IMR-90 (cell line): Measurements from ENCODE around the gene CSNK2A1. TPM values are rescaled to one million over a fixed set of nuclear protein-coding genes. Genes with fewer than 3 reads are reported as not detected.

Source experiments
- ATAC-seq: fragments of 200-7000 bp; cut with Tn5 transposase; 2 replicates; pipeline ENCODE4 v1.9.1; 2020; ENCODE audit warnings: low read depth, mild to moderate bottlenecking, moderate library complexity
- BruUV-seq: library from RNA; stranded (reverse); fragments of 400-500 nt; replicated peaks from 2 replicates; lab custom pipeline; 2021; lab: Mats Ljungman, UMichigan
- CTCF ChIA-PET: fragments of 300-600 bp; formaldehyde crosslinking; extraction: SDS; loops from one replicate; lab custom pipeline; 2021; ENCODE audit warnings: antibody characterized with exemption; lab: Yijun Ruan, JAX
- POLR2A ChIA-PET: fragments of 300-600 bp; sonication (Branson Sonifier 250); formaldehyde crosslinking; loops from one replicate; lab custom pipeline; 2022; ENCODE audit warnings: antibody characterized with exemption; ENCODE audit not compliant: unreplicated experiment; lab: Charles Lee
- DNase-seq: peaks from one replicate; pipeline ENCODE4 v3.0.0; 2013
- H2AFZ ChIP-seq: replicated peaks from 2 replicates; pipeline ENCODE3; 2013; ENCODE audit warnings: low read length, mild to moderate bottlenecking; ENCODE audit not compliant: poor library complexity
- H2AK5ac ChIP-seq: 2 replicates; pipeline ENCODE4 v1.6.1; 2013; ENCODE audit warnings: low read depth, low read length, inconsistent platforms
- H2AK9ac ChIP-seq: replicated peaks from 2 replicates; pipeline ENCODE3; 2013; ENCODE audit warnings: mild to moderate bottlenecking, low read depth, low read length, moderate library complexity; ENCODE audit not compliant: poor library complexity
- H2BK120ac ChIP-seq: 2 replicates; pipeline ENCODE4 v1.6.1; 2013; ENCODE audit warnings: low read depth, low read length, inconsistent platforms
- H2BK15ac ChIP-seq: 3 replicates; pipeline ENCODE4 v1.6.1; 2013; ENCODE audit warnings: low read depth, low read length, inconsistent platforms
- H2BK20ac ChIP-seq: 2 replicates; pipeline ENCODE4 v1.6.1; 2013; ENCODE audit warnings: low read depth, mild to moderate bottlenecking, inconsistent platforms, low read length, moderate library complexity
- H2BK5ac ChIP-seq: 2 replicates; pipeline ENCODE4 v1.6.1; 2013; ENCODE audit warnings: mild to moderate bottlenecking, low read depth, low read length, inconsistent platforms; ENCODE audit not compliant: poor library complexity, severe bottlenecking
- H3K14ac ChIP-seq: replicated peaks from 2 replicates; pipeline ENCODE4 v1.6.1; 2013; ENCODE audit warnings: low read depth, low read length, inconsistent platforms
- H3K18ac ChIP-seq: 2 replicates; pipeline ENCODE4 v1.6.1; 2013; ENCODE audit warnings: low read depth, low read length, control low read depth
- H3K23ac ChIP-seq: 2 replicates; pipeline ENCODE4 v1.6.1; 2013; ENCODE audit warnings: low read depth, low read length, inconsistent platforms
- H3K27ac ChIP-seq: 2 replicates; pipeline ENCODE4 v1.5.1; 2013; ENCODE audit warnings: mild to moderate bottlenecking, control low read depth, low read length; ENCODE audit not compliant: insufficient read depth
- H3K27me3 ChIP-seq: 2 replicates; pipeline ENCODE4 v1.6.1; 2013; ENCODE audit warnings: low read length; ENCODE audit not compliant: control insufficient read depth, insufficient read depth
- H3K36me3 ChIP-seq: 2 replicates; pipeline ENCODE4 v1.6.1; 2013; ENCODE audit warnings: low read length, mixed read lengths; ENCODE audit not compliant: control insufficient read depth, insufficient read depth
- H3K4ac ChIP-seq: 2 replicates; pipeline ENCODE4 v1.6.1; 2013; ENCODE audit warnings: low read depth, low read length, inconsistent platforms
- H3K4me1 ChIP-seq: 2 replicates; pipeline ENCODE4 v1.6.1; 2013; ENCODE audit warnings: low read length, mixed read lengths; ENCODE audit not compliant: control insufficient read depth, insufficient read depth
- H3K4me2 ChIP-seq: 2 replicates; pipeline ENCODE4 v1.6.1; 2013; ENCODE audit warnings: low read depth, mild to moderate bottlenecking, control low read depth, low read length, moderate library complexity
- H3K4me3 ChIP-seq: 2 replicates; pipeline ENCODE4 v1.5.1; 2013; ENCODE audit warnings: low read depth, mild to moderate bottlenecking, control low read depth, low read length, moderate library complexity; ENCODE audit not compliant: insufficient read depth
- H3K56ac ChIP-seq: 2 replicates; pipeline ENCODE4 v1.6.1; 2013; ENCODE audit warnings: low read length, inconsistent platforms; ENCODE audit not compliant: insufficient read depth; ENCODE audit errors: extremely low read depth
- H3K79me1 ChIP-seq, 2 experiments: 2 replicates each; pipeline ENCODE4 v1.6.1; 2013; ENCODE audit warnings: low read length in 2 of 2, inconsistent platforms in 1 of 2, low read depth in 1 of 2
- H3K9ac ChIP-seq: 2 replicates; pipeline ENCODE4 v1.6.1; 2013; ENCODE audit warnings: low read depth, low read length, control low read depth
- H3K9me1 ChIP-seq: 2 replicates; pipeline ENCODE4 v1.6.1; 2013; ENCODE audit warnings: low read length, inconsistent platforms; ENCODE audit not compliant: insufficient read depth
- H3K9me3 ChIP-seq: 2 replicates; pipeline ENCODE4 v1.6.1; 2013; ENCODE audit warnings: low read length; ENCODE audit not compliant: control insufficient read depth, insufficient read depth
- H4K20me1 ChIP-seq: 2 replicates; pipeline ENCODE4 v1.6.1; 2013; ENCODE audit warnings: low read length, inconsistent platforms; ENCODE audit not compliant: insufficient read depth
- H4K5ac ChIP-seq: 2 replicates; pipeline ENCODE4 v1.6.1; 2013; ENCODE audit warnings: mild to moderate bottlenecking, low read depth, low read length, control low read depth
- H4K8ac ChIP-seq, 2 experiments: 2 replicates each; pipeline ENCODE4 v1.6.1; 2013; ENCODE audit warnings: low read depth in 2 of 2, low read length in 2 of 2, control low read depth in 1 of 2, inconsistent platforms in 1 of 2
- H4K91ac ChIP-seq: 2 replicates; pipeline ENCODE4 v1.6.1; 2013; ENCODE audit warnings: low read depth, low read length, inconsistent platforms; ENCODE audit not compliant: insufficient read depth
- BHLHE40 ChIP-seq: fragments of 150-350 bp; IDR thresholded peaks from 2 replicates; pipeline ENCODE4 v1.6.1; 2016; ENCODE audit warnings: mild to moderate bottlenecking, low read depth, low read length
- CEBPB ChIP-seq: IDR thresholded peaks from 2 replicates; pipeline ENCODE4 v1.6.1; 2012; ENCODE audit warnings: low read depth, low read length, improper control_type of control experiment
- CHD1 ChIP-seq: IDR thresholded peaks from 2 replicates; pipeline ENCODE4 v1.6.1; 2012; ENCODE audit warnings: low read depth, low read length, improper control_type of control experiment
- FOS ChIP-seq: fragments of 150-350 bp; IDR thresholded peaks from 2 replicates; pipeline ENCODE4 v1.6.1; 2016; ENCODE audit warnings: low read depth, low read length
- MAFK ChIP-seq: IDR thresholded peaks from 2 replicates; pipeline ENCODE4 v1.6.1; 2012; ENCODE audit warnings: low read depth, low read length, improper control_type of control experiment
- MAZ ChIP-seq: IDR thresholded peaks from 2 replicates; pipeline ENCODE4 v1.6.1; 2012; ENCODE audit warnings: low read depth, mild to moderate bottlenecking, low read length, improper control_type of control experiment, moderate library complexity, borderline replicate concordance
- MXI1 ChIP-seq: IDR thresholded peaks from 2 replicates; pipeline ENCODE4 v1.6.1; 2012; ENCODE audit warnings: low read depth, mild to moderate bottlenecking, low read length, moderate library complexity, borderline replicate concordance
- NFE2L2 ChIP-seq: fragments of 150-350 bp; IDR thresholded peaks from 2 replicates; pipeline ENCODE4 v1.6.1; 2016; ENCODE audit warnings: low read depth, mild to moderate bottlenecking, low read length
- POLR2A ChIP-seq: IDR thresholded peaks from 2 replicates; pipeline ENCODE4 v1.6.1; 2012; ENCODE audit warnings: mild to moderate bottlenecking, low read depth, low read length
- RAD21 ChIP-seq: IDR thresholded peaks from 2 replicates; pipeline ENCODE4 v1.6.1; 2012; ENCODE audit warnings: low read length, improper control_type of control experiment
- RCOR1 ChIP-seq: IDR thresholded peaks from 2 replicates; pipeline ENCODE4 v1.6.1; 2012; ENCODE audit warnings: mild to moderate bottlenecking, low read length, improper control_type of control experiment; ENCODE audit not compliant: insufficient replicate concordance
- RFX5 ChIP-seq: IDR thresholded peaks from 2 replicates; pipeline ENCODE4 v1.8.0; 2012; ENCODE audit warnings: low read depth, mild to moderate bottlenecking, low read length, moderate library complexity
- SMC3 ChIP-seq: fragments of 150-350 bp; IDR thresholded peaks from 2 replicates; pipeline ENCODE4 v1.6.1; 2016; ENCODE audit warnings: low read depth, mild to moderate bottlenecking, antibody characterized with exemption, low read length, moderate library complexity
- WGBS, 2 experiments: methylation state at CpG; one replicate each; pipeline versions ENCODE4 v1.1.5 to v1.1.7; 2013; ENCODE audit warnings: missing lambda C conversion rate in 2 of 2; ENCODE audit not compliant: insufficient read length in 1 of 2; ENCODE audit errors: extremely low coverage in 2 of 2; 5-methylcytosine and 5-hydroxymethylcytosine counted together
- dilution Hi-C: fragments of 300-500 bp; cut with HindIII; formaldehyde crosslinking; loops from one replicate; pipeline ENCODE4 v1.14.3; 2018; ENCODE audit warnings: low sequenced_read_pairs; ENCODE audit not compliant: unreplicated experiment
- in situ Hi-C: fragments of 300-500 bp; cut with MboI; formaldehyde crosslinking; loops from 3 replicates; pipeline ENCODE4 v1.14.3; 2019; ENCODE audit warnings: low sequenced_read_pairs, inconsistent platforms, mixed read lengths
- intact Hi-C: fragments of 100-400 bp; cut with micrococcal nuclease; formaldehyde crosslinking; loops from 2 replicates; pipeline ENCODE4 v1.10.0; 2022
- polyA plus RNA-seq, 3 experiments: library from polyadenylated mRNA; depleted of rRNA; stranded (reverse); fragments of >200 nt; gene quantifications; 2 replicates each; pipeline ENCODE4 v1.2.3, GENCODE V29; 2012; ENCODE audit warnings: low replicate concordance in 1 of 3
- total RNA-seq: library from RNA; depleted of rRNA; stranded (reverse); fragments of >200 nt; gene quantifications from 2 replicates; pipeline ENCODE4 v1.2.3, GENCODE V29; 2012
- TF ChIP-seq, protein P1 (sequence below): fragments of 150-350 bp; IDR thresholded peaks from 2 replicates; pipeline ENCODE4 v1.6.1; 2017; ENCODE audit warnings: mild to moderate bottlenecking, antibody characterized with exemption, low read length, low read depth
- TF ChIP-seq, protein P2 (sequence below): fragments of 150-350 bp; IDR thresholded peaks from 2 replicates; pipeline ENCODE4 v1.6.1; 2016; ENCODE audit warnings: low read depth, mild to moderate bottlenecking, low read length, moderate library complexity, borderline replicate concordance
- TF ChIP-seq, protein P3 (sequence below): conservative IDR thresholded peaks from 2 replicates; pipeline ENCODE4 v1.5.1; 2012; ENCODE audit warnings: mild to moderate bottlenecking, low read depth, low read length, improper control_type of control experiment

CSNK2A1 gene
- total and polyA plus RNA-seq, 2 of the 4 experiments (the other 2 are of a cell fraction) = 86.3 to 151 TPM

DNA sequence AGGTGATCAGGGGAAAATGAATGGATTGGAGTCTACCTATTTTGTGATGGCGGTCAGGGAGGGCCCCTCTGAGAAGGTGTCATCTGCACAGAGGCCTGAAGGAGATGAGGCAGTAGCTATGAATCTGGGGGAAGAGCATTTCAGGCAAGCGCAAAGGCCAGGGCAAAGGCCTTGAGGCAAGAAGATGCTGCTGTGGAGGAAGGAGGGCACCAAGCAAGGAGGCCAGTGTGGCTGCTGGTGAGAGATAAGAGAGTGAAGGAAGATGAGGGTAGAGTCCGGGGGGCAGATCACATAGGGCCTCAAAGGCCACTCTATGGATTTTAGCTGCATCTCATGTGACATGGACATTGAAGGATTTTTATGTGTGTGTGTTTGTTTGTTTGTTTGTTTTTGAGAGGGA, 20.6 kb upstream of the CSNK2A1 start:
- ATAC-seq = no peak
- H4K91ac ChIP-seq = no peak overlapping the region
- no peak overlapping the region for H2BK5ac ChIP-seq
- no peaks in the 10 kb centered on the region for H4K20me1 ChIP-seq
- H2AK5ac ChIP-seq = no peak overlapping the region
- H2BK120ac ChIP-seq = no peak overlapping the region
- H3K9me3 ChIP-seq = no peaks in the 10 kb centered on the region
- H3K18ac ChIP-seq = no peak overlapping the region
- no peaks in the 10 kb centered on the region for H3K4me1 ChIP-seq
- no peak overlapping the region for H3K9ac ChIP-seq
- no peak overlapping the region for H3K4ac ChIP-seq
- H3K14ac ChIP-seq = no peak overlapping the region
- no peak overlapping the region for H4K5ac ChIP-seq
- no peak overlapping the region for H3K4me3 ChIP-seq
- H3K36me3 ChIP-seq = no peaks in the 10 kb centered on the region
- no peaks in the 10 kb centered on the region for H3K9me1 ChIP-seq
- H4K8ac ChIP-seq = no peak overlapping the region
- H2AFZ ChIP-seq = no peak overlapping the region
- H3K56ac ChIP-seq = no peak overlapping the region
- 67% methylated on average over 3 of the region's 3 CpGs; no CpG with 5 or more reads in 1 of the 2 experiments for WGBS, 2 experiments
- ChIA-PET CTCF (no interaction called here), POLR2A (no interaction called here)
- H3K27me3 ChIP-seq = peaks cover 45% of the 10 kb centered on the region
- no TSS peak for BruUV-seq
- intact Hi-C loops (no loop called here), in situ Hi-C loops (loop anchor here (5.0 to 10.0 kb wide), 3 partner anchors 83 to 173 kb away; partner anchors contain the start of gene SCRT2), dilution Hi-C loops (no loop called here)
- H3K23ac ChIP-seq = no peak overlapping the region
- no peak overlapping the region for H3K4me2 ChIP-seq
- no peak overlapping the region for H2BK20ac ChIP-seq
- DNase-seq = no peak
- TF ChIP-seq CHD1 = no peak
- TF ChIP-seq MAFK = no peak
- TF ChIP-seq RAD21 = no peak
- no peak for TF ChIP-seq RFX5
- TF ChIP-seq, protein P1, sequence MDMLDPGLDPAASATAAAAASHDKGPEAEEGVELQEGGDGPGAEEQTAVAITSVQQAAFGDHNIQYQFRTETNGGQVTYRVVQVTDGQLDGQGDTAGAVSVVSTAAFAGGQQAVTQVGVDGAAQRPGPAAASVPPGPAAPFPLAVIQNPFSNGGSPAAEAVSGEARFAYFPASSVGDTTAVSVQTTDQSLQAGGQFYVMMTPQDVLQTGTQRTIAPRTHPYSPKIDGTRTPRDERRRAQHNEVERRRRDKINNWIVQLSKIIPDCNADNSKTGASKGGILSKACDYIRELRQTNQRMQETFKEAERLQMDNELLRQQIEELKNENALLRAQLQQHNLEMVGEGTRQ = no peak
- no peak for TF ChIP-seq MAZ
- TF ChIP-seq, protein P2, sequence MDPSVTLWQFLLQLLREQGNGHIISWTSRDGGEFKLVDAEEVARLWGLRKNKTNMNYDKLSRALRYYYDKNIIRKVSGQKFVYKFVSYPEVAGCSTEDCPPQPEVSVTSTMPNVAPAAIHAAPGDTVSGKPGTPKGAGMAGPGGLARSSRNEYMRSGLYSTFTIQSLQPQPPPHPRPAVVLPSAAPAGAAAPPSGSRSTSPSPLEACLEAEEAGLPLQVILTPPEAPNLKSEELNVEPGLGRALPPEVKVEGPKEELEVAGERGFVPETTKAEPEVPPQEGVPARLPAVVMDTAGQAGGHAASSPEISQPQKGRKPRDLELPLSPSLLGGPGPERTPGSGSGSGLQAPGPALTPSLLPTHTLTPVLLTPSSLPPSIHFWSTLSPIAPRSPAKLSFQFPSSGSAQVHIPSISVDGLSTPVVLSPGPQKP = no peak
- no peak for TF ChIP-seq BHLHE40
- no peak for TF ChIP-seq CEBPB
- TF ChIP-seq, protein P3, sequence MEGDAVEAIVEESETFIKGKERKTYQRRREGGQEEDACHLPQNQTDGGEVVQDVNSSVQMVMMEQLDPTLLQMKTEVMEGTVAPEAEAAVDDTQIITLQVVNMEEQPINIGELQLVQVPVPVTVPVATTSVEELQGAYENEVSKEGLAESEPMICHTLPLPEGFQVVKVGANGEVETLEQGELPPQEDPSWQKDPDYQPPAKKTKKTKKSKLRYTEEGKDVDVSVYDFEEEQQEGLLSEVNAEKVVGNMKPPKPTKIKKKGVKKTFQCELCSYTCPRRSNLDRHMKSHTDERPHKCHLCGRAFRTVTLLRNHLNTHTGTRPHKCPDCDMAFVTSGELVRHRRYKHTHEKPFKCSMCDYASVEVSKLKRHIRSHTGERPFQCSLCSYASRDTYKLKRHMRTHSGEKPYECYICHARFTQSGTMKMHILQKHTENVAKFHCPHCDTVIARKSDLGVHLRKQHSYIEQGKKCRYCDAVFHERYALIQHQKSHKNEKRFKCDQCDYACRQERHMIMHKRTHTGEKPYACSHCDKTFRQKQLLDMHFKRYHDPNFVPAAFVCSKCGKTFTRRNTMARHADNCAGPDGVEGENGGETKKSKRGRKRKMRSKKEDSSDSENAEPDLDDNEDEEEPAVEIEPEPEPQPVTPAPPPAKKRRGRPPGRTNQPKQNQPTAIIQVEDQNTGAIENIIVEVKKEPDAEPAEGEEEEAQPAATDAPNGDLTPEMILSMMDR = no peak
- TF ChIP-seq NFE2L2 = no peak
- TF ChIP-seq RCOR1 = no peak
- TF ChIP-seq POLR2A = no peak
- TF ChIP-seq FOS = no peak
- no peak for TF ChIP-seq SMC3
- no peak for TF ChIP-seq MXI1
- no peak overlapping the region for H3K27ac ChIP-seq
- no peaks in the 10 kb centered on the region for H3K79me1 ChIP-seq
- H2BK15ac ChIP-seq = no peak overlapping the region
- no peak overlapping the region for H2AK9ac ChIP-seq
